Endodermal cell (in vitro differentiated cells): ENCODE measurements around the gene NCAPG2. TPM values are rescaled to one million over a fixed set of nuclear protein-coding genes. Genes with fewer than 3 reads are reported as not detected.
A peak's percentile ranks its signal among the peaks of the same experiment; 100 is the strongest.

ENCODE experiments used
- DNase-seq: peaks from one replicate; pipeline ENCODE4 v3.0.0-alpha.2; 2017
- H3K27ac ChIP-seq: 2 replicates; pipeline ENCODE4 v1.5.1; 2013; ENCODE audit warnings: mild to moderate bottlenecking, low read depth, low read length, moderate library complexity
- H3K27me3 ChIP-seq: 2 replicates; pipeline ENCODE4 v1.6.1; 2013; ENCODE audit warnings: mild to moderate bottlenecking, low read length, moderate library complexity; ENCODE audit not compliant: insufficient read depth, control insufficient read depth, poor library complexity, severe bottlenecking
- H3K36me3 ChIP-seq: 2 replicates; pipeline ENCODE4 v1.7.0; 2013; ENCODE audit warnings: mild to moderate bottlenecking, low read length, moderate library complexity; ENCODE audit not compliant: control insufficient read depth, insufficient read depth
- H3K4me1 ChIP-seq: one replicate; pipeline ENCODE4 v1.7.0; 2013; ENCODE audit warnings: low read length; ENCODE audit not compliant: control insufficient read depth, insufficient read depth
- H3K4me3 ChIP-seq: 2 replicates; pipeline ENCODE4 v1.5.1; 2013; ENCODE audit warnings: mild to moderate bottlenecking, low read length, moderate library complexity
- H3K9ac ChIP-seq: 2 replicates; pipeline ENCODE4 v1.6.1; 2013; ENCODE audit warnings: mild to moderate bottlenecking, low read length, moderate library complexity; ENCODE audit not compliant: poor library complexity, severe bottlenecking; ENCODE audit errors: extremely low read depth
- H3K9me3 ChIP-seq: 2 replicates; pipeline ENCODE4 v1.6.1; 2013; ENCODE audit warnings: mild to moderate bottlenecking, low read length, moderate library complexity; ENCODE audit not compliant: control insufficient read depth
- H3K27ac Mint-ChIP-seq: 2 replicates; pipeline ENCODE4 v1.8.0; 2020; ENCODE audit warnings: mixed read lengths
- H3K27me3 Mint-ChIP-seq: 2 replicates; pipeline ENCODE4 v1.8.0; 2021; ENCODE audit warnings: mild to moderate bottlenecking, mixed read lengths; ENCODE audit not compliant: insufficient read depth
- H3K36me3 Mint-ChIP-seq: 2 replicates; pipeline ENCODE4 v1.8.0; 2020; ENCODE audit warnings: low read depth, mixed read lengths
- H3K4me1 Mint-ChIP-seq: 2 replicates; pipeline ENCODE4 v1.8.0; 2020; ENCODE audit warnings: mixed read lengths
- H3K4me3 Mint-ChIP-seq: 2 replicates; pipeline ENCODE4 v1.8.0; 2020; ENCODE audit warnings: mild to moderate bottlenecking, moderate library complexity, mixed read lengths
- H3K9me3 Mint-ChIP-seq: 2 replicates; pipeline ENCODE4 v1.8.0; 2020; ENCODE audit warnings: mild to moderate bottlenecking, mixed read lengths
- WGBS, 2 experiments: methylation state at CpG; one replicate each; pipeline versions ENCODE4 v1.1.5 to v1.1.7; 2013; ENCODE audit warnings: missing lambda C conversion rate in 2 of 2, mixed read lengths in 1 of 2; ENCODE audit not compliant: insufficient coverage in 1 of 2, insufficient read length in 1 of 2; 5-methylcytosine and 5-hydroxymethylcytosine counted together
- total RNA-seq, 2 donors: library from RNA; stranded (reverse); fragmentation: NEBNext Ultra II Directional in 1 of 2; extraction: Animal tissue kit (Norgen Biotek cat#: 25700) in 1 of 2; gene quantifications; 2 replicates in 1 of 2; 3 replicates in 1 of 2; pipeline ENCODE4 v1.2.1, GENCODE V29; 2021
- TF ChIP-seq, protein P1 (sequence below): fragments of 200-600 bp; sonication (generic); conservative IDR thresholded peaks from 2 replicates; pipeline ENCODE4 v1.5.0; 2021; ENCODE audit warnings: antibody characterized with exemption, mild to moderate bottlenecking

NCAPG2 gene
- total RNA-seq, 2 donors from 2014 or later, result 58.7 to 77.1 TPM

DNA sequence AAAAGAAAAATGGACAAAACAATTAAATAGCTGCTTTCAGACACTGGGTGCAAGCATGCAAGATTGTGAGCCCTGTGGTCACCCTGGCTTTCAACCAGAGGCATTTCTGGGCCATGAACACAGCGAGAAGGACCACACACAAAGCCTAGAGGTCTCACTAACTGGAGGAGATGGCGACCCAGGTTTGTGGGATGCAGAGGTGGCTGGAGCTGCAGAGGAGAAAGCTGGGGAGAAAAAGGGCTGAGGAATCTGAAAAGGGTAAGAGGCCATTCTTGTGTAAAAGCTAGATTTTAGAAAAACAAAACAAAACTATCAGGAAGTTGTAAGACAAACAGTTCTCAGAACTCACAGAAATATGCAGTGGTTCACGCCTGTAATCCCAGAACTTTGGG is 86.9 kb downstream of the NCAPG2 start:
- peaks cover 7% of the 10 kb centered on the region for H3K36me3 Mint-ChIP-seq
- TF ChIP-seq, protein P1, sequence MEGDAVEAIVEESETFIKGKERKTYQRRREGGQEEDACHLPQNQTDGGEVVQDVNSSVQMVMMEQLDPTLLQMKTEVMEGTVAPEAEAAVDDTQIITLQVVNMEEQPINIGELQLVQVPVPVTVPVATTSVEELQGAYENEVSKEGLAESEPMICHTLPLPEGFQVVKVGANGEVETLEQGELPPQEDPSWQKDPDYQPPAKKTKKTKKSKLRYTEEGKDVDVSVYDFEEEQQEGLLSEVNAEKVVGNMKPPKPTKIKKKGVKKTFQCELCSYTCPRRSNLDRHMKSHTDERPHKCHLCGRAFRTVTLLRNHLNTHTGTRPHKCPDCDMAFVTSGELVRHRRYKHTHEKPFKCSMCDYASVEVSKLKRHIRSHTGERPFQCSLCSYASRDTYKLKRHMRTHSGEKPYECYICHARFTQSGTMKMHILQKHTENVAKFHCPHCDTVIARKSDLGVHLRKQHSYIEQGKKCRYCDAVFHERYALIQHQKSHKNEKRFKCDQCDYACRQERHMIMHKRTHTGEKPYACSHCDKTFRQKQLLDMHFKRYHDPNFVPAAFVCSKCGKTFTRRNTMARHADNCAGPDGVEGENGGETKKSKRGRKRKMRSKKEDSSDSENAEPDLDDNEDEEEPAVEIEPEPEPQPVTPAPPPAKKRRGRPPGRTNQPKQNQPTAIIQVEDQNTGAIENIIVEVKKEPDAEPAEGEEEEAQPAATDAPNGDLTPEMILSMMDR, result no peak
- H3K27me3 Mint-ChIP-seq, result no peaks in the 10 kb centered on the region
- Histone ChIP-seq H3K27ac (no peak overlapping the region), H3K36me3 (peaks cover 3% of the 10 kb centered on the region), H3K9ac (no peak overlapping the region), H3K9me3 (no peaks in the 10 kb centered on the region), H3K4me1 (no peaks in the 10 kb centered on the region), H3K27me3 (no peaks in the 10 kb centered on the region), H3K4me3 (no peak overlapping the region)
- peaks cover 7% of the 10 kb centered on the region for H3K4me1 Mint-ChIP-seq
- WGBS, 2 experiments, result 93 to 97% methylated on average over 3 of the region's 3 CpGs
- H3K9me3 Mint-ChIP-seq, result no peaks in the 10 kb centered on the region
- no peak overlapping the region for H3K4me3 Mint-ChIP-seq
- peak; percentile 72 for DNase-seq
- peak overlapping the region; percentile 49 for H3K27ac Mint-ChIP-seq

DNA sequence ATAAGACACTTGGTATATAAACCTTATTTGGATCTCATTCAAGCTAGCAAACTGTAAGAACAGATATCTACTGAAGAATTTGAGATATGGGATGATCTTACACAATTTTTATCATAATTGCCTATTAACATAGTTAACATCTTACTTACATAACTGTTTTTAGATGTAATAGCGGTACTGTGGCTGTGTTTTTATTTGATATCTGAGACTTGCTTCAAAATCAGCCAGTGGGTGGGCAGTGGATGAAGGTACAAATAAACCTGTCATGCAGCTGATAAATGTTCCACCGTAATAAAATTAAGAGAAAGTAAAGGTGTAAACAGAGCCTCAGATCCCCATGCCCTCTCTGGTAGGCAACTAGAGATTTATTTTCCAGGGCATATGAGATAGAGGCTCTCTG is 88.6 kb downstream of the NCAPG2 start:
- Histone ChIP-seq H3K36me3 (no peaks in the 10 kb centered on the region), H3K4me3 (no peak overlapping the region), H3K4me1 (no peaks in the 10 kb centered on the region), H3K27ac (no peak overlapping the region), H3K27me3 (no peaks in the 10 kb centered on the region), H3K9ac (no peak overlapping the region), H3K9me3 (no peaks in the 10 kb centered on the region)
- 98 to 100% methylated on average over 1 to 2 of the region's 2 CpGs for WGBS, 2 experiments
- DNase-seq, result no peak
- Mint-ChIP-seq H3K27ac (peak overlapping the region; percentile 26), H3K27me3 (no peaks in the 10 kb centered on the region), H3K4me3 (no peak overlapping the region), H3K9me3 (no peaks in the 10 kb centered on the region), H3K4me1 (peaks cover 7% of the 10 kb centered on the region), H3K36me3 (peaks cover 7% of the 10 kb centered on the region)
- TF ChIP-seq, protein P1, result no peak

DNA sequence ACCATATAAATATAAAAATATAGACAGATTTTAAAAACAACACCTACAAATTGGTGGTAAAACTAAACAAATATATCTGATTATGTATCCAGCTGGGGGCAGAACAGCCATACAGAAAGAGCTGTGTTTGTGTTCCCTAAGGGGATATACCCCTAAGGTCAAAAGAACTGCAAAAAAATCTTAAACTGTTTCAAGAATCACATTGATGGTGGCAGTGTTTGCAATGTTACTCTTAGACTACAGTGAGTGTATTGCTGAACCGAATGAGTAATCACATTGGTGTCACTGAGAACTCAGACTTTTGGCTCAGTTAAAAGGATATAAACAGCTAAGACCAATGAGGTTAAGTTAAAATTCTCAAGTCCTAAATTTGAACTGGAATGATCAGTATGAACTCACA is 89.9 kb downstream of the NCAPG2 start:
- H3K27ac ChIP-seq, result no peak overlapping the region
- no peak overlapping the region for H3K9ac ChIP-seq
- DNase-seq, result no peak
- no peaks in the 10 kb centered on the region for H3K9me3 Mint-ChIP-seq
- no peak overlapping the region for H3K4me3 ChIP-seq
- no peaks in the 10 kb centered on the region for H3K36me3 ChIP-seq
- H3K4me1 Mint-ChIP-seq, result peaks cover 7% of the 10 kb centered on the region
- TF ChIP-seq, protein P1, result no peak
- H3K27me3 Mint-ChIP-seq, result no peaks in the 10 kb centered on the region
- no peaks in the 10 kb centered on the region for H3K27me3 ChIP-seq
- WGBS, 2 experiments, result 90 to 100% methylated on average over 1 of the region's 1 CpG
- peaks cover 10% of the 10 kb centered on the region for H3K36me3 Mint-ChIP-seq
- no peak overlapping the region for H3K4me3 Mint-ChIP-seq
- H3K4me1 ChIP-seq, result no peaks in the 10 kb centered on the region
- H3K27ac Mint-ChIP-seq, result no peak overlapping the region
- no peaks in the 10 kb centered on the region for H3K9me3 ChIP-seq
